CD4-positive, CD25-positive, alpha-beta regulatory T cell (primary cell): ENCODE data around the gene S100PBP. TPM values are rescaled to one million over a fixed set of nuclear protein-coding genes. Genes with fewer than 3 reads are reported as not detected.

Experiments
- ATAC-seq, 2 donors: fragments of 150-1000 bp; cut with Tn5 transposase; one replicate each; pipeline ENCODE4 v1.10.0; 2021; ENCODE audit warnings: low read depth in 2 of 2, moderate number of reproducible peaks in 2 of 2, moderate library complexity in 1 of 2
- DNase-seq, 3 donors: peaks; one replicate each; pipeline versions ENCODE4 v3.0.0 to v3.0.0-alpha.2; 2012 to 2022; ENCODE audit warnings: mixed read lengths in 1 of 3
- H3K27ac ChIP-seq: one replicate; pipeline ENCODE4 v1.7.0; 2013; ENCODE audit warnings: mild to moderate bottlenecking, low read length; ENCODE audit not compliant: insufficient read depth, poor library complexity, severe bottlenecking
- H3K27me3 ChIP-seq: one replicate; pipeline ENCODE4 v1.7.0; 2013; ENCODE audit warnings: low read length; ENCODE audit not compliant: control insufficient read depth, insufficient read depth
- H3K36me3 ChIP-seq: one replicate; pipeline ENCODE4 v1.7.0; 2013; ENCODE audit warnings: mild to moderate bottlenecking, low read length, moderate library complexity; ENCODE audit not compliant: control insufficient read depth, insufficient read depth
- H3K4me1 ChIP-seq: 2 replicates; pipeline ENCODE4 v1.7.0; 2013; ENCODE audit warnings: mild to moderate bottlenecking, low read length; ENCODE audit not compliant: insufficient read depth, control insufficient read depth, poor library complexity, severe bottlenecking
- H3K4me3 ChIP-seq: one replicate; pipeline ENCODE4 v1.7.0; 2013; ENCODE audit warnings: low read depth, mild to moderate bottlenecking, low read length, moderate library complexity
- H3K9me3 ChIP-seq, 2 experiments: 1 replicate in 1 of 2; 2 replicates in 1 of 2; pipeline ENCODE4 v1.7.0; 2013; ENCODE audit warnings: low read length in 2 of 2, mild to moderate bottlenecking in 1 of 2, moderate library complexity in 1 of 2; ENCODE audit not compliant: control insufficient read depth in 2 of 2
- H3K27ac Mint-ChIP-seq, 3 donors: one replicate each; pipeline ENCODE4 v1.8.0; 2020 to 2022; ENCODE audit warnings: mild to moderate bottlenecking in 3 of 3, mixed read lengths in 3 of 3, moderate library complexity in 2 of 3
- H3K27me3 Mint-ChIP-seq: one replicate; pipeline ENCODE4 v1.8.0; 2022; ENCODE audit warnings: mild to moderate bottlenecking, mixed read lengths
- H3K36me3 Mint-ChIP-seq: one replicate; pipeline ENCODE4 v1.8.0; 2020; ENCODE audit warnings: mixed read lengths
- H3K4me1 Mint-ChIP-seq, 4 donors: one replicate each; pipeline ENCODE4 v1.8.0; 2020 to 2022; ENCODE audit warnings: mixed read lengths in 4 of 4, mild to moderate bottlenecking in 1 of 4
- H3K4me3 Mint-ChIP-seq, 4 donors: one replicate each; pipeline ENCODE4 v1.8.0; 2020 to 2022; ENCODE audit warnings: mild to moderate bottlenecking in 4 of 4, mixed read lengths in 4 of 4, moderate library complexity in 3 of 4
- H3K9me3 Mint-ChIP-seq, 7 donors: one replicate each; pipeline ENCODE4 v1.8.0; 2020 to 2022; ENCODE audit warnings: mixed read lengths in 7 of 7, mild to moderate bottlenecking in 3 of 7, moderate library complexity in 2 of 7
- polyA plus RNA-seq, 4 donors: library from polyadenylated mRNA; unstranded; fragments of 300-500 nt; fragmentation: Illumina TruSeq; gene quantifications; one replicate each; pipeline ENCODE4 v1.2.3, GENCODE V29; 2021
- total RNA-seq: library from RNA; stranded (reverse); gene quantifications from one replicate; pipeline ENCODE4 v1.2.3, GENCODE V29; 2022

Gene S100PBP
- total and polyA plus RNA-seq, 5 donors from 2014 or later: 11.5 to 55.1 (median 12.3) TPM

GRCh38 chr1:32855861-32856617, 38.6 kb downstream of the S100PBP start:
- no peaks in the 10 kb centered on the region for H3K27me3 ChIP-seq
- no peak overlapping the region for H3K4me3 Mint-ChIP-seq
- H3K27me3 Mint-ChIP-seq: no peaks in the 10 kb centered on the region
- H3K9me3 ChIP-seq: no peaks in the 10 kb centered on the region
- H3K9me3 Mint-ChIP-seq: no peaks in the 10 kb centered on the region
- DNase-seq (no peak), ATAC-seq (no peak)
- no peak overlapping the region for H3K4me3 ChIP-seq
- peaks cover 30% of the 10 kb centered on the region for H3K36me3 ChIP-seq
- H3K36me3 Mint-ChIP-seq: peaks cover 31% of the 10 kb centered on the region
- peaks cover 0 to 5% (median 2%) of the 10 kb centered on the region in 4 donors for H3K4me1 Mint-ChIP-seq
- no peak overlapping the region for H3K27ac Mint-ChIP-seq
- H3K27ac ChIP-seq: no peak overlapping the region
- H3K4me1 ChIP-seq: no peaks in the 10 kb centered on the region

- Mint-ChIP-seq H3K4me3 (no peak overlapping the region), H3K9me3 (no peaks in the 10 kb centered on the region), H3K27me3 (no peaks in the 10 kb centered on the region), H3K27ac (no peak overlapping the region), H3K36me3 (peaks cover 37% of the 10 kb centered on the region), H3K4me1 (peaks cover 0 to 6% (median 2%) of the 10 kb centered on the region in 4 donors)
- Histone ChIP-seq H3K4me1 (no peaks in the 10 kb centered on the region), H3K9me3 (no peaks in the 10 kb centered on the region), H3K27me3 (no peaks in the 10 kb centered on the region), H3K36me3 (peaks cover 34% of the 10 kb centered on the region), H3K27ac (no peak overlapping the region), H3K4me3 (no peak overlapping the region)
- no peak for DNase-seq
- ATAC-seq: no peak
Measured at GRCh38 chr1:32858136-32858535, 40.7 kb downstream of the S100PBP start.

GRCh38 chr1:32858791-32859190, 41.3 kb downstream of the S100PBP start:
- ATAC-seq: no peak
- no peak for DNase-seq
- H3K36me3 Mint-ChIP-seq: peaks cover 37% of the 10 kb centered on the region
- no peak overlapping the region for H3K4me3 ChIP-seq
- no peak overlapping the region for H3K4me3 Mint-ChIP-seq
- no peaks in the 10 kb centered on the region for H3K4me1 ChIP-seq
- no peak overlapping the region for H3K27ac Mint-ChIP-seq
- H3K4me1 Mint-ChIP-seq: peaks cover 0 to 6% (median 2%) of the 10 kb centered on the region in 4 donors
- no peak overlapping the region for H3K27ac ChIP-seq
- no peaks in the 10 kb centered on the region for H3K27me3 Mint-ChIP-seq
- H3K9me3 Mint-ChIP-seq: no peaks in the 10 kb centered on the region
- H3K9me3 ChIP-seq: no peaks in the 10 kb centered on the region
- peaks cover 36% of the 10 kb centered on the region for H3K36me3 ChIP-seq
- H3K27me3 ChIP-seq: no peaks in the 10 kb centered on the region

- no peak for ATAC-seq
- H3K36me3 Mint-ChIP-seq: peaks cover 31% of the 10 kb centered on the region
Measured at GRCh38 chr1:32859915-32860314, 42.5 kb downstream of the S100PBP start.

GRCh38 chr1:32860566-32860965, 43.1 kb downstream of the S100PBP start:
- no peak overlapping the region for H3K4me3 Mint-ChIP-seq

More at GRCh38 chr1:32859915-32860314, 42.5 kb downstream of the S100PBP start:
- no peaks in the 10 kb centered on the region for H3K27me3 ChIP-seq
- no peak overlapping the region for H3K27ac ChIP-seq
- H3K27ac Mint-ChIP-seq: no peak overlapping the region
- no peak overlapping the region for H3K4me3 Mint-ChIP-seq
- H3K9me3 Mint-ChIP-seq: no peaks in the 10 kb centered on the region
- H3K9me3 ChIP-seq: no peaks in the 10 kb centered on the region
- DNase-seq: no peak
- no peaks in the 10 kb centered on the region for H3K27me3 Mint-ChIP-seq
- no peak overlapping the region for H3K4me3 ChIP-seq
- peaks cover 31% of the 10 kb centered on the region for H3K36me3 ChIP-seq
- H3K4me1 ChIP-seq: no peaks in the 10 kb centered on the region
- peaks cover 0 to 3% (median 0%) of the 10 kb centered on the region in 4 donors for H3K4me1 Mint-ChIP-seq

GRCh38 chr1:32861904-32862695, 44.6 kb downstream of the S100PBP start:
- Histone ChIP-seq H3K27ac (no peak overlapping the region), H3K9me3 (no peaks in the 10 kb centered on the region), H3K27me3 (no peaks in the 10 kb centered on the region), H3K36me3 (peaks cover 12% of the 10 kb centered on the region), H3K4me1 (no peaks in the 10 kb centered on the region), H3K4me3 (no peak overlapping the region)
- ATAC-seq (no peak), DNase-seq (no peak)
- Mint-ChIP-seq H3K27ac (no peak overlapping the region), H3K4me1 (peaks cover 0 to 3% (median 0%) of the 10 kb centered on the region in 4 donors), H3K36me3 (peaks cover 31% of the 10 kb centered on the region), H3K4me3 (no peak overlapping the region), H3K27me3 (peaks cover 5% of the 10 kb centered on the region), H3K9me3 (no peaks in the 10 kb centered on the region)

More at GRCh38 chr1:32860566-32860965, 43.1 kb downstream of the S100PBP start:
- Histone ChIP-seq H3K36me3 (peaks cover 27% of the 10 kb centered on the region), H3K27me3 (no peaks in the 10 kb centered on the region), H3K9me3 (no peaks in the 10 kb centered on the region), H3K27ac (no peak overlapping the region), H3K4me1 (no peaks in the 10 kb centered on the region), H3K4me3 (no peak overlapping the region)
- no peak overlapping the region for H3K27ac Mint-ChIP-seq
- peaks cover 0 to 3% (median 0%) of the 10 kb centered on the region in 4 donors for H3K4me1 Mint-ChIP-seq
- no peaks in the 10 kb centered on the region for H3K9me3 Mint-ChIP-seq
- no peaks in the 10 kb centered on the region for H3K27me3 Mint-ChIP-seq
- peaks cover 30% of the 10 kb centered on the region for H3K36me3 Mint-ChIP-seq
- DNase-seq: no peak
- no peak for ATAC-seq

- Mint-ChIP-seq H3K27me3 (peaks cover 6% of the 10 kb centered on the region), H3K4me1 (peaks cover 0 to 3% (median 0%) of the 10 kb centered on the region in 4 donors), H3K4me3 (no peak overlapping the region), H3K36me3 (peaks cover 36% of the 10 kb centered on the region), H3K27ac (no peak overlapping the region), H3K9me3 (no peaks in the 10 kb centered on the region)
- Histone ChIP-seq H3K27me3 (no peaks in the 10 kb centered on the region), H3K4me3 (no peak overlapping the region), H3K9me3 (no peaks in the 10 kb centered on the region), H3K36me3 (peaks cover 12% of the 10 kb centered on the region), H3K27ac (no peak overlapping the region), H3K4me1 (no peaks in the 10 kb centered on the region)
- DNase-seq (no peak), ATAC-seq (no peak)
Measured at GRCh38 chr1:32863218-32863880, 45.9 kb downstream of the S100PBP start.
